NCI-H82 treated with DMSO at 0.1 percent for 48 hours (cell line): ENCODE measurements around the gene GRK7.
"Not testable (repeated sequence)": the region's sequence is repeated elsewhere in the genome, so short reads cannot be mapped to it uniquely, and the experiment has no call there.

Experiments
- DNase-seq: peaks from one replicate; lab custom pipeline; 2025; ENCODE audit not compliant: unreplicated experiment; lab: John Stamatoyannopoulos, UW

GRK7 gene

GRCh38 chr3:141793476-141794260 lies 30.5 kb downstream of the GRK7 start:
- no peak for DNase-seq

- DNase-seq, result no peak
Observed at GRCh38 chr3:141795276-141795675, 32.1 kb downstream of the GRK7 start.

DNA sequence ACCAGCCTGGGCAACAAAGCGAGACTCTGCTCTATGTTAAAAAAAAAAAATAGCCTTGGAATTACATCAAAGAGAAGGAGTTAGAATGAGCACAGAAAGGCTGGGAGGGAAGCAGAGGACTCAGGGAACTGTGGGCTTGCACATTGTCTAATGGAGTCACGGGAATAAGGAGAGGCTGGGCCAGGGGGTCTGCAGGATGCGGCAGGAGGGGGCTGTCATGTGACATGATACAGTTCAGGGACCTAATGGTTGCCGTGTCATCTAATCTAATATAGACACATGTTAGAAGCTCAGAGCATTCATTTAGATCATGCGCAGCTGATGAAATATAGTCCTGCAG lies 32.5 kb downstream of the GRK7 start:
- no peak for DNase-seq

GRCh38 chr3:141796081-141796888 lies 33.1 kb downstream of the GRK7 start:
- peak; percentile 64 for DNase-seq

DNA sequence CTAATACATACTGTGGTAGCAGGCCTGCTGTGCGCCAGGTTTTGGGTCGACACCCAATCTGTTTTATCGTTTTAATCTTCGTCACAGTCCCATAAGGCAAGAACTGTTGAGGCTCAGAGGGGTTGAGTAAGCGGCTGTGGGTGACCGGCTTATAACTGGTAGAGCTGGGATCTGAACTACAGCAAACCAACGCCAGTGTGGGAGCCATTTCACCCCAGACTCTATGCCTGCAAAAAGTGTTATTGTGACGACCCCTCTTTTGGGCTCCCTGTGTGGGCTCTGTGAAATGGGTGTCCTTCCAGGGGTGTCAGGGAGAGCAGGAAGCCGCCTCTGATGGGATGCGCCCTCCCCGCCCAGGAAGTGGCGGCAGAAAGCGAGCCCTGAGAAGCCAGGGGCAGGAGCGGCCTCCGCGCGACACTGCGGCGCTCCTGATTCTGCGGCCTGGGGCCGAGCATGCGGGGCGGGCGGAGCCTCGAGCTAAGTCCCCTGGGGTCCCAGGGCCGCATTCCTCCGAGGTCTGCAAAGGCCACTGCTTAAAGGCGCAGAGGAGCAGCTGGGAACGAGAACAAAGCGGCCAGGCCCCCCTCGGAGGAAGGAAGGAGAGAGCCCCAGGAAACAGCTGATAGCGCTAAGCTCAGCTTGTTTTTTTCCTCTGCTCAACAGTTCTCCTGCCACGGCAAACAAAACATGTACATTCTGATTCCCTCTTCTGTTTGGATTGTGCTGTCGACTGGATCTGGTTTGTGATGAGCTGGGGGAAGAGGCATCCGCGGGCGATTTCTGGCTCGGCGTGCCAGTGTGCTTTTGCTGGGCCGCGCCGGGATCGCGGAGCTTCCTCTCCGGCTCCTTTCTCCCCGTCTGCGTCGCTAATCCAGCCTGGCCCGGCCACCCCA lies 33.9 kb downstream of the GRK7 start:
- DNase-seq, result no peak

DNA sequence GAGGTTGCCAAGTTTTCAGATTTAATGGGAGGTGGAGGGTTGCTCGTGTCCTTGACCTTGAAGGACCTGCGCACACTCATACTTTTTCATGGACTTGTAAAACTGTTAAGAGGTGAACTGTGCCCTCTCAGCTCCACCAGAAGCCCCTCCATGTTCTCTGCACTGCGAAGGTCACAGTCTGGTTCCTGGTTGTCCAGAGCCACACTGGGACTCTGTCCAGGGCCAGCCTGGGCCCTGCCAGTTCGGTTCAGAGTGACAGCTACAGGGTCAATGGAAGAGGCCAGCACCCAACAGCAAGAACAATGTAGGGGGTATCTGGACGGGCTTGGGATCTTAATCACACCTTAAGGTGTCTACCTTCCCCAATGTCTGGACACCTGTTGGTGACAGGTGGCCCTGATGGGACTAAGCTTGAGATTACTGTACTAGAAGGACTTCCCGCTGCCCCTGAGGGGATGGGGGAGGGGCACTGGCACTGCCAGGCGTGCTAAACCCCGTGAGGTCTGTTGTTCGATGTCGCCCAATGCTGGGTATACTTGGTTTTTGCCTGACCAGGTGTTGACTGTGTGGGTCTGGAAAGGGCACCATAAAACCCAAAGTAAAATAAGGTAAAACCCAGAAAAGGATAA lies 34.7 kb downstream of the GRK7 start:
- no peak for DNase-seq

GRCh38 chr3:141798448-141798845 lies 35.2 kb downstream of the GRK7 start:
- no peak for DNase-seq

DNA sequence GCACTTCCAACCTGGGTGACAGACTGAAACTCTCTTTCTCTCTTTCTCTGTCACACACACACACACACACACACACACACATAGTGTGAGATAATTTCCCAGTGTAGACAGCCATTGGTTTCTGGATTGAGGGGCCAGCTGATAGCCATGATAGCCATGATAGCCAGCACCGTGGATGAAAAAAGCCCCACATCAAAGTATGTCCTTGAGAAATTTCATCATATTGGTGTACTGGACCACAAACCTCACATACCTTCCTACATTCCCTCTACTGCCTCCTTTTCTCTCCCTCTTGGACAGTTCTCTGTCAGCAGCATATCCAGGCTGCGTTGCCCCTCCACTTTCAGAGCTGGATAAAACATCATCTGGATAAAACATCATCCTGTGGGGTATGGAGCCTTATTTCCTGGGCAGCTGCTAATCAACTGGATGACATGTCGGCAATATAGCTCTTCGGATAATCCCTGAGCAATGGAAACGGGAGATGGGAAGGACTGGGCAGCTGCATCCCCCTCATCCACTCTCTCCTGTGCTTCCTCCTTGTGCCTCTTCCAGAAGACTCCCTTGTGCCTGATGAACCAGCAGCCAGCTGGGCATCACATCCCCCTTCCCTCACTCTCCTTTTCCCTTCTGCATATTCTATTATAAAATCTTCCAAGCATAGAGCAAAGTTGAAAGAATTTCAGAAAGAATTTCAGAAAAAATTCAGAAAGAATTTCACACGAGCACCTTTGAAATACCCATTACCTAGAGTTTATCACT lies 39.3 kb downstream of the GRK7 start:
- peak; percentile 20 for DNase-seq

- not testable (repeated sequence) for DNase-seq
Observed at GRCh38 chr3:141803538-141803937, 40.3 kb downstream of the GRK7 start.

DNA sequence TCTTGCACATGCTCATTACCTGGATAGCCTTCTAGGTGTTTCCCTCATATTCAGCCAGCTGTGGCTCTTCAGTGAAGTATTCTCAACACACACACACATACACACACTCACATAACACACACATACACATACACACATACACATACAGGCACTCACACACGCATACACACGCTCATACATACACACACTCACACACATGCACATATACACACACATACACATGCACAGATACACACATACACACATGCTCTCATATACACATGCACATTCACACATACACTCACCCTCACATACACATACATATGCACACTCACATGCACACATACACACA lies 41.2 kb downstream of the GRK7 start:
- DNase-seq, result no peak

GRCh38 chr3:141804778-141805639 lies 41.8 kb downstream of the GRK7 start:
- DNase-seq, result no peak

DNA sequence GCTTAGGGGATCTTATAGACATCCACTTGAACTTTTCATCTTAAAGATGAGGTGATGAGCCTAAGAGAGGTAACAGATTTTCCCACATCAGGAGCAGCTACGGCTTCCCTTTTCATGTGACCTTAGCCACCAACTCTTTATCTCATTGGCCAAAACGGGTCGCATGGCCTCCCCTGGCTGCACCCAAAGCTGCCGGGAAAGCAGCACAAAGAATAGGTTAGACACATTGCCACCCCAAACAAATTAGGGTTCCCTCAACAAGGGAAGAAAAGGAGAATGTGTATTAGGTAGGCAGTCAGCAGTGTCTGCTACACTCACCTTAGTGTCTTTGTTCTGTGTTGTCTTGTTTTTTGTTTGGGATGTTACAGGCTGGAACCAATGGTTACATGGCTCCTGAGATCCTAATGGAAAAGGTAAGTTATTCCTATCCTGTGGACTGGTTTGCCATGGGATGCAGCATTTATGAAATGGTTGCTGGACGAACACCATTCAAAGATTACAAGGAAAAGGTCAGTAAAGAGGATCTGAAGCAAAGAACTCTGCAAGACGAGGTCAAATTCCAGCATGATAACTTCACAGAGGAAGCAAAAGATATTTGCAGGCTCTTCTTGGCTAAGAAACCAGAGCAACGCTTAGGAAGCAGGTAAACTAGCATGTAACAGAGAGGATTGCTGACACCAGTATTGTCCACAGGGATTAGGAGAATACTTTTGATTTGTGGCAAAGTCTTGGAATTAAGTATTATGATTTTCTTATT lies 44.2 kb downstream of the GRK7 start:
- DNase-seq, result no peak

- no peak for DNase-seq
Observed at GRCh38 chr3:141808586-141808985, 45.4 kb downstream of the GRK7 start.

GRCh38 chr3:141810161-141810560 lies 47.0 kb downstream of the GRK7 start:
- no peak for DNase-seq

GRCh38 chr3:141811348-141811747 lies 48.1 kb downstream of the GRK7 start:
- DNase-seq, result peak; percentile 27

- no peak for DNase-seq
Observed at GRCh38 chr3:141812084-141812483, 48.9 kb downstream of the GRK7 start.

DNA sequence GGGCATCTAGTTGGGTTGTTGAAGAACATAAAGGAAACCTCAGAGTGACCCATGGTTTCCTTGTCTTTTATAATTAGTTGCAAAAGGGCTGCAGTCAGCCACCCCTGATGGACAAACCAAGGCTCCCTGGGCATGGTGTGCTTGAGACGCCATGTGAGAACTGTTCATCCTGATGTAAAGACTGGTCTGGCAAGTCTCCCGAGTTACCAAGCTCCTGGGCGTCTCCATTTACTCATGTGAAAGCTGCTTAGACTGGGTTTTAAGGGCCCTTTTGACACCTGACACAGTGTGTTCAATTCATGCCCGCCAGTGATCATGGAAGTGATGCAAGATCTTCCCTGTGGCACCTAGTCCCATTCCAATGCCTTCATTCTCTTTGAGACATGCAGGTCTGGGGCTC lies 49.4 kb downstream of the GRK7 start:
- DNase-seq, result no peak
